Breast epithelium (tissue), 4 donors: Measurements from ENCODE around the gene SPTBN5. TPM values are rescaled to one million over a fixed set of nuclear protein-coding genes. Genes with fewer than 3 reads are reported as not detected.
A peak's percentile ranks its signal among the peaks of the same experiment; 100 is the strongest.

Experiments
- DNase-seq, 2 donors: peaks; one replicate each; pipeline ENCODE4 v3.0.0-alpha.2; 2019; ENCODE audit warnings: low spot score in 2 of 2
- H3K27ac ChIP-seq, 2 donors: fragments of 200-600 bp; sonication (generic) in 1 of 2; one replicate each; pipeline ENCODE4 v1.5.1; 2016 to 2019; ENCODE audit warnings: mild to moderate bottlenecking in 1 of 2
- H3K27me3 ChIP-seq, 2 donors: fragments of 200-600 bp; sonication (generic) in 1 of 2; one replicate each; pipeline versions ENCODE4 v1.5.1 to v1.6.0; 2017 to 2019; ENCODE audit warnings: control low read depth in 1 of 2, mild to moderate bottlenecking in 1 of 2
- H3K36me3 ChIP-seq: fragments of 200-600 bp; one replicate; pipeline ENCODE4 v1.5.1; 2019
- H3K4me1 ChIP-seq, 2 donors: fragments of 200-600 bp; sonication (generic); one replicate each; pipeline ENCODE4 v1.5.1; 2016 to 2019; ENCODE audit warnings: control low read depth in 1 of 2
- H3K4me3 ChIP-seq, 3 donors: fragments of 200-600 bp; sonication (generic); 1 replicate in 2 of 3; 2 replicates in 1 of 3; pipeline ENCODE4 v1.5.1; 2016 to 2019; ENCODE audit warnings: mild to moderate bottlenecking in 3 of 3, moderate library complexity in 2 of 3
- H3K9me3 ChIP-seq, 2 donors: fragments of 200-600 bp; sonication (generic) in 1 of 2; one replicate each; pipeline ENCODE4 v1.5.1; 2016 to 2019; ENCODE audit warnings: control low read depth in 1 of 2
- POLR2A ChIP-seq: fragments of 450-650 bp; IDR thresholded peaks from one replicate; pipeline ENCODE4 v1.6.1; 2016; ENCODE audit warnings: antibody characterized with exemption, mild to moderate bottlenecking, moderate library complexity
- POLR2AphosphoS5 ChIP-seq, 3 donors: sonication (generic); formaldehyde crosslinking; IDR thresholded peaks; one replicate each; pipeline ENCODE4 v1.6.1; 2017; ENCODE audit warnings: antibody characterized with exemption in 3 of 3
- intact Hi-C: fragments of 100-400 bp; cut with DNase I; formaldehyde crosslinking; loops from one replicate; pipeline ENCODE4 v1.15.1; 2023; ENCODE audit warnings: low total_unique reads
- total RNA-seq, 3 donors: library from RNA; depleted of rRNA; stranded (reverse); fragments of >200 nt; gene quantifications; one replicate each; pipeline ENCODE4 v1.1.0, GENCODE V29; 2016
- TF ChIP-seq, protein P1 (sequence below), 3 donors: fragments of 450-650 bp; IDR thresholded peaks; one replicate each; pipeline ENCODE4 v1.5.1; 2016 to 2017; ENCODE audit warnings: antibody characterized with exemption in 3 of 3, mild to moderate bottlenecking in 3 of 3, moderate library complexity in 3 of 3

SPTBN5 gene
- total RNA-seq, 3 donors from 2014 or later = 0.16 to 2.3 (median 2.0) TPM

DNA sequence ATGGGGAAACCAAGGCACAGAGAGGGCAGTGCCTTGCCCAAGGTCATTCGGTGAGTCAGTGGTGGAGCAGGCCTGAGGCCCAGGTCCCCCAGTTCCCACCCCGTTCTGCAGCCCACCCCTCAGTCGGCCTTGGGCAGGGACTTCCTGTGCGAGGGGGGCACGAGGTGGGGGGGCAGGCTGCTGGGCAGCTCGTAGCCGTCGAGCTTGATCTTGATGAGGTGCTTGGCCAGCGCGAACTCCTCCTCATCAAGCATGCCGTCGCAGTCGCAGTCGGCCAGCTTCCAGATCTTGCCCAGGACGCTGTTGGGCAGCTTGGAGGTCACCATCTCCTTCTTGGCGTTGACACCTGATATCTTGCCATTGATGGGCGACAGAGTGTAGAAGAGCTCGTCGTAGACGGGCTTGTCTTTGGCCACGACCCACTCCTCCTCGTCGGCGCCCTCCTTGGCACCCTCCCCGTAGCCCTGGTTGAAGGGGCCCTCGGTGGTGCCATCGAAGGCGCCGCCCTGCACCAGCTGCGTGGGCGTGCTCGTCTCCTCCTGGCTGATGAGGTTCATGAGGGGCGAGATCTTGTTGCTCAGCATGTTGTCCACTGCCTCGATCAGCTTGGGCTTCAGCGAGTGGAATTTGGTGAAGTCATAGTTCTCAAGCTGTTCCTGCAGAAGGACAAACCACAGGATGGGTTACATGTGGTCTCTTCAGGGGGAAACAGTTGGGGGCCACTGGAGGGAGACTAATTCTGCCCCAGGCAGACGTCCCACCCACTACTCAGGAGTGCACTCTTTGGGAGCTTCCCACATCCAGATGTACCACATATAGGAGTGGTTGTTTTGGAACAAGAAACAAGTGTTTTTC lies 6.9 kb upstream of the SPTBN5 start:
- H3K27me3 ChIP-seq = no peaks in the 10 kb centered on the region
- H3K4me1 ChIP-seq = no peaks in the 10 kb centered on the region
- TF ChIP-seq, protein P1, sequence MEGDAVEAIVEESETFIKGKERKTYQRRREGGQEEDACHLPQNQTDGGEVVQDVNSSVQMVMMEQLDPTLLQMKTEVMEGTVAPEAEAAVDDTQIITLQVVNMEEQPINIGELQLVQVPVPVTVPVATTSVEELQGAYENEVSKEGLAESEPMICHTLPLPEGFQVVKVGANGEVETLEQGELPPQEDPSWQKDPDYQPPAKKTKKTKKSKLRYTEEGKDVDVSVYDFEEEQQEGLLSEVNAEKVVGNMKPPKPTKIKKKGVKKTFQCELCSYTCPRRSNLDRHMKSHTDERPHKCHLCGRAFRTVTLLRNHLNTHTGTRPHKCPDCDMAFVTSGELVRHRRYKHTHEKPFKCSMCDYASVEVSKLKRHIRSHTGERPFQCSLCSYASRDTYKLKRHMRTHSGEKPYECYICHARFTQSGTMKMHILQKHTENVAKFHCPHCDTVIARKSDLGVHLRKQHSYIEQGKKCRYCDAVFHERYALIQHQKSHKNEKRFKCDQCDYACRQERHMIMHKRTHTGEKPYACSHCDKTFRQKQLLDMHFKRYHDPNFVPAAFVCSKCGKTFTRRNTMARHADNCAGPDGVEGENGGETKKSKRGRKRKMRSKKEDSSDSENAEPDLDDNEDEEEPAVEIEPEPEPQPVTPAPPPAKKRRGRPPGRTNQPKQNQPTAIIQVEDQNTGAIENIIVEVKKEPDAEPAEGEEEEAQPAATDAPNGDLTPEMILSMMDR (IDR thresholded peaks at IDR 0.05) = no peak
- TF ChIP-seq POLR2AphosphoS5 (IDR thresholded peaks at IDR 0.05) (no peak), POLR2A (no peak)
- H3K27ac ChIP-seq = no peak overlapping the region
- no peak overlapping the region for H3K4me3 ChIP-seq
- intact Hi-C loops = loop anchor here (5.0 kb wide), 1 partner anchor 128 kb away; the partner anchor contains the start of gene MAPKBP1
- no peaks in the 10 kb centered on the region for H3K9me3 ChIP-seq
- DNase-seq = no peak
- H3K36me3 ChIP-seq = no peaks in the 10 kb centered on the region

- intact Hi-C loops = loop anchor here (5.0 to 10.0 kb wide), 2 partner anchors 128 to 315 kb away; partner anchors contain the start of gene MAPKBP1
- TF ChIP-seq, protein P1 (IDR thresholded peaks at IDR 0.05) = no peak
- no peak for TF ChIP-seq POLR2AphosphoS5 (IDR thresholded peaks at IDR 0.05)
- no peak for TF ChIP-seq POLR2A
- no peak for DNase-seq
- no peaks in the 10 kb centered on the region for H3K9me3 ChIP-seq
- no peak overlapping the region for H3K4me3 ChIP-seq
- no peak overlapping the region for H3K27ac ChIP-seq
- H3K36me3 ChIP-seq = no peaks in the 10 kb centered on the region
- H3K27me3 ChIP-seq = no peaks in the 10 kb centered on the region
- H3K4me1 ChIP-seq = peaks cover 1 to 4% of the 10 kb centered on the region in 2 donors
These were observed 6.1 kb upstream of the SPTBN5 start for GRCh38 chr15:41899854-41900442.

DNA sequence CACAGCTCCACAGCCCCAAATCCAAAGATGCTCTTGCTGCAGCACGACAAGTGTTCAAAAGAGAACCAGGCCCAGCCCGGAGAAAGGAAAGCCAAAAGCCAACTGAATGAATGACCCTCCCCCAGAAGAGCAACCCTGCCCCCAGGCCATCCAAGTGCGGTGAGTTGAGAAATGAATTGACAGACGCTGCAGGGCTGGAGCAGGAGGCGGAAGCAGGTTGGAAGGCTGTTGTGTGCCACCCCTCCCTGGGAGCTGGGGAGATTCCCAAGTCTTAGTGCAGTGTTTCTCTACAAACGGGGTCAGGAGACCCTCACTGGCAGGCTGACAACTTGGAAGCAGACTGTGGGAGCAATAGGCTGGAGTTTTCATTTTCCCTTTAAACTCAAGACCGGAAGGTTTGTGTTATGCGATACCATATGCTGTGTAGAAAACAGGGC lies 3.5 kb upstream of the SPTBN5 start:
- no peak for DNase-seq
- intact Hi-C loops = loop anchor here (10.0 kb wide), 1 partner anchor 317 kb away; no protein-coding TSS in a partner anchor
- no peak overlapping the region for H3K4me3 ChIP-seq
- no peak overlapping the region for H3K27ac ChIP-seq
- TF ChIP-seq POLR2AphosphoS5 (IDR thresholded peaks at IDR 0.05) = no peak
- TF ChIP-seq, protein P1 (IDR thresholded peaks at IDR 0.05) = no peak
- no peak for TF ChIP-seq POLR2A
- peaks cover 5 to 19% of the 10 kb centered on the region in 2 donors for H3K4me1 ChIP-seq
- H3K27me3 ChIP-seq = no peaks in the 10 kb centered on the region
- H3K36me3 ChIP-seq = no peaks in the 10 kb centered on the region
- no peaks in the 10 kb centered on the region for H3K9me3 ChIP-seq

GRCh38 chr15:41896566-41896965 lies 2.7 kb upstream of the SPTBN5 start:
- Histone ChIP-seq H3K36me3 (no peaks in the 10 kb centered on the region), H3K27ac (peak overlapping the region in 1 of 2 donors; percentile 23), H3K4me1 (peaks cover 5 to 19% of the 10 kb centered on the region in 2 donors), H3K9me3 (no peaks in the 10 kb centered on the region), H3K4me3 (no peak overlapping the region), H3K27me3 (no peaks in the 10 kb centered on the region)
- no peak for DNase-seq
- intact Hi-C loops = loop anchor here (10.0 kb wide), 1 partner anchor 318 kb away; no protein-coding TSS in a partner anchor
- TF ChIP-seq, protein P1 (IDR thresholded peaks at IDR 0.05) = no peak
- no peak for TF ChIP-seq POLR2A
- no peak for TF ChIP-seq POLR2AphosphoS5 (IDR thresholded peaks at IDR 0.05)

GRCh38 chr15:41895957-41896356 lies 2.1 kb upstream of the SPTBN5 start:
- no peaks in the 10 kb centered on the region for H3K27me3 ChIP-seq
- no peaks in the 10 kb centered on the region for H3K9me3 ChIP-seq
- no peak for DNase-seq
- H3K27ac ChIP-seq = no peak overlapping the region
- intact Hi-C loops = loop anchor here (10.0 kb wide), 1 partner anchor 319 kb away; no protein-coding TSS in a partner anchor
- no peaks in the 10 kb centered on the region for H3K36me3 ChIP-seq
- no peak overlapping the region for H3K4me3 ChIP-seq
- TF ChIP-seq POLR2A = no peak
- no peak for TF ChIP-seq POLR2AphosphoS5 (IDR thresholded peaks at IDR 0.05)
- TF ChIP-seq, protein P1 (IDR thresholded peaks at IDR 0.05) = no peak
- peaks cover 5 to 19% of the 10 kb centered on the region in 2 donors for H3K4me1 ChIP-seq
